DOHH2 (cell line): ENCODE results near the gene FLCN.

Experiments
- H3F3A ChIP-seq: fragments of 200-600 bp; sonication (generic), shearing (Covaris generic); 2 replicates; pipeline ENCODE4 v1.6.0; 2016; ENCODE audit warnings: antibody characterized with exemption, mild to moderate bottlenecking; ENCODE audit not compliant: control insufficient read depth, insufficient read depth
- H3K27ac ChIP-seq: fragments of 200-600 bp; sonication (generic); 2 replicates; pipeline ENCODE4 v1.5.1; 2014; ENCODE audit warnings: low read depth, mild to moderate bottlenecking, low read length, moderate library complexity
- H3K27me3 ChIP-seq: fragments of 200-600 bp; sonication (generic); 2 replicates; pipeline ENCODE4 v1.6.1; 2014; ENCODE audit warnings: mild to moderate bottlenecking, low read length, mixed read lengths; ENCODE audit not compliant: control insufficient read depth
- H3K36me3 ChIP-seq: fragments of 200-600 bp; sonication (generic); 2 replicates; pipeline ENCODE4 v1.6.1; 2014; ENCODE audit warnings: mild to moderate bottlenecking, low read length, moderate library complexity, mixed read lengths; ENCODE audit not compliant: control insufficient read depth
- H3K4me1 ChIP-seq: fragments of 200-600 bp; sonication (generic); 2 replicates; pipeline ENCODE4 v1.6.1; 2014; ENCODE audit warnings: mild to moderate bottlenecking, low read length, mixed read lengths; ENCODE audit not compliant: control insufficient read depth
- H3K4me2 ChIP-seq: fragments of 200-600 bp; sonication (generic); 2 replicates; pipeline ENCODE4 v1.6.0; 2014; ENCODE audit warnings: mild to moderate bottlenecking, low read length, moderate library complexity
- H3K4me3 ChIP-seq: fragments of 200-600 bp; sonication (generic); 2 replicates; pipeline ENCODE4 v1.5.1; 2014; ENCODE audit warnings: mild to moderate bottlenecking, low read length, mixed read lengths
- H3K79me2 ChIP-seq: fragments of 200-600 bp; sonication (generic); 2 replicates; pipeline ENCODE4 v1.6.1; 2014; ENCODE audit warnings: mild to moderate bottlenecking, low read length, mixed read lengths; ENCODE audit not compliant: control insufficient read depth
- H3K9me2 ChIP-seq: fragments of 200-600 bp; sonication (generic); replicated peaks from 2 replicates; pipeline ENCODE4 v1.6.1; 2014; ENCODE audit warnings: mild to moderate bottlenecking, low read length, mixed read lengths; ENCODE audit not compliant: control insufficient read depth
- H3K9me3 ChIP-seq: fragments of 200-600 bp; sonication (generic); 2 replicates; pipeline ENCODE4 v1.6.1; 2014; ENCODE audit warnings: antibody characterized with exemption, low read length, mixed read lengths; ENCODE audit not compliant: control insufficient read depth, insufficient read depth
- H4K20me1 ChIP-seq: fragments of 200-600 bp; sonication (generic); 2 replicates; pipeline ENCODE4 v1.6.0; 2014; ENCODE audit warnings: low read depth, mild to moderate bottlenecking, antibody characterized with exemption, low read length, moderate library complexity; ENCODE audit not compliant: control insufficient read depth, insufficient read depth
- CTCF ChIP-seq: fragments of 200-600 bp; sonication (generic); IDR thresholded peaks from one replicate; pipeline ENCODE4 v1.5.1; 2014; ENCODE audit warnings: antibody characterized with exemption, mild to moderate bottlenecking, low read depth, low read length; ENCODE audit not compliant: poor library complexity, severe bottlenecking
- EZH2phosphoT487 ChIP-seq: fragments of 200-600 bp; sonication (generic); IDR thresholded peaks from 2 replicates; pipeline ENCODE4 v1.6.1; 2017; ENCODE audit warnings: borderline replicate concordance, mild to moderate bottlenecking, antibody characterized with exemption, low read length, moderate library complexity, mixed read lengths

The FLCN gene

GRCh38 chr17:17225901-17226300, 11.1 kb downstream of the FLCN start:
- H3K27me3 ChIP-seq, result no peaks in the 10 kb centered on the region
- H3K27ac ChIP-seq, result no peak overlapping the region
- no peaks in the 10 kb centered on the region for H3K9me2 ChIP-seq
- H3F3A ChIP-seq, result no peaks in the 10 kb centered on the region
- no peaks in the 10 kb centered on the region for H3K9me3 ChIP-seq
- H3K4me2 ChIP-seq, result no peak overlapping the region
- H3K4me3 ChIP-seq, result no peak overlapping the region
- H3K36me3 ChIP-seq, result peaks cover 25% of the 10 kb centered on the region
- no peaks in the 10 kb centered on the region for H3K4me1 ChIP-seq
- no peaks in the 10 kb centered on the region for H4K20me1 ChIP-seq
- no peaks in the 10 kb centered on the region for H3K79me2 ChIP-seq
- TF ChIP-seq EZH2phosphoT487, result no peak
- no peak for TF ChIP-seq CTCF

- Histone ChIP-seq H3K27ac (no peak overlapping the region), H3K9me3 (no peaks in the 10 kb centered on the region), H3K36me3 (peaks cover 25% of the 10 kb centered on the region), H3F3A (no peaks in the 10 kb centered on the region), H3K4me2 (no peak overlapping the region), H4K20me1 (no peaks in the 10 kb centered on the region), H3K27me3 (no peaks in the 10 kb centered on the region), H3K4me3 (no peak overlapping the region), H3K9me2 (no peaks in the 10 kb centered on the region), H3K79me2 (no peaks in the 10 kb centered on the region), H3K4me1 (no peaks in the 10 kb centered on the region)
- TF ChIP-seq CTCF, result no peak
- TF ChIP-seq EZH2phosphoT487, result no peak
Observed at GRCh38 chr17:17224137-17224536, 12.8 kb downstream of the FLCN start.

DNA sequence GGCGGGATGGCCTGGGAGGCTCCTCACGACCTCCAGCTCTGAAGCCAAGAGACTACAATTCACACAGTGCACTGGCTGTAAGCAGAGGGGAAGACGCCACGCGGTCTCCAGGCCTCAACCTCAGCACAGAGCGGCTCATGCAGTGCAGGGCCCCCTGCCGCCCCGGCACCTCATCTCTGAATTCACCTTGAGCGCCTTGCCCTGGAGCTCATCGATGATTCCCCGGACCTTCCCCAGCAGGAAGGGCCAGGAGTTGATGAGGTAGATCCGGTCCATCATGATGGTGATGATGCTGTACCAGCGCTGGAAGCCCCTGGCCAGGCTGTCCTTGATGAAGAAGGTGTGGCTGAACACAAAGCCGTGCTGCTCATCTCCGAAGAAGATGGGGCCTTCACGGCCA, 13.2 kb downstream of the FLCN start:
- TF ChIP-seq EZH2phosphoT487 (no peak), CTCF (no peak)
- H3K9me2 ChIP-seq, result no peaks in the 10 kb centered on the region
- no peaks in the 10 kb centered on the region for H3K79me2 ChIP-seq
- no peaks in the 10 kb centered on the region for H3K4me1 ChIP-seq
- H3K27ac ChIP-seq, result no peak overlapping the region
- no peaks in the 10 kb centered on the region for H3K9me3 ChIP-seq
- H3K4me3 ChIP-seq, result no peak overlapping the region
- no peaks in the 10 kb centered on the region for H3F3A ChIP-seq
- no peak overlapping the region for H3K4me2 ChIP-seq
- no peaks in the 10 kb centered on the region for H3K27me3 ChIP-seq
- no peaks in the 10 kb centered on the region for H4K20me1 ChIP-seq
- H3K36me3 ChIP-seq, result peaks cover 26% of the 10 kb centered on the region

GRCh38 chr17:17221329-17221728, 15.6 kb downstream of the FLCN start:
- H3F3A ChIP-seq, result no peaks in the 10 kb centered on the region

More at GRCh38 chr17:17221329-17221728, 15.6 kb downstream of the FLCN start:
- H3K9me2 ChIP-seq, result no peaks in the 10 kb centered on the region
- H3K9me3 ChIP-seq, result no peaks in the 10 kb centered on the region
- no peaks in the 10 kb centered on the region for H3K27me3 ChIP-seq
- no peaks in the 10 kb centered on the region for H3K79me2 ChIP-seq
- H3K4me2 ChIP-seq, result no peak overlapping the region
- H3K4me3 ChIP-seq, result no peak overlapping the region
- TF ChIP-seq CTCF, result no peak
- TF ChIP-seq EZH2phosphoT487, result no peak
- no peaks in the 10 kb centered on the region for H3K4me1 ChIP-seq
- H3K27ac ChIP-seq, result no peak overlapping the region
- H4K20me1 ChIP-seq, result no peaks in the 10 kb centered on the region
- H3K36me3 ChIP-seq, result peaks cover 31% of the 10 kb centered on the region
